ENCODE results near the gene FBXO48. TPM values are rescaled to one million over a fixed set of nuclear protein-coding genes. Genes with fewer than 3 reads are reported as not detected.

Gene FBXO48
- polyA plus RNA-seq, 1 of the 3 experiments (the other 2 are of a cell fraction), result 0.30 TPM

GRCh38 chr2:68464651-68465050, 2.4 kb downstream of the FBXO48 start:
- no peak overlapping the region for H3K9ac ChIP-seq
- peaks cover 0 to 3% of the 10 kb centered on the region in 2 experiments for H3K36me3 ChIP-seq (replicated peaks in 1 of 2; ENCODE audit: control insufficient read depth in 1 of 2, insufficient read depth in 2 of 2, low read length in 1 of 2)
- H3K9me3 ChIP-seq, result no peaks in the 10 kb centered on the region
- H3K79me2 ChIP-seq (ENCODE audit: insufficient read depth), result peaks cover 7% of the 10 kb centered on the region; the same call in 1 of the 2 replicates
- TF ChIP-seq CTCF (IDR thresholded peaks at IDR 0.05), result no peak
- TF ChIP-seq USF2 (IDR thresholded peaks at IDR 0.05; ENCODE audit: borderline replicate concordance, low read depth, low read length), result no peak
- ChIA-PET CTCF (interaction anchor here (0.9 to 5.3 kb wide), 16 partner anchors 13 to 479 kb away, joined by 3 to 99 read pairs (median 16); no protein-coding TSS in a partner anchor), POLR2A (no interaction called here)
- no peak overlapping the region for H3K27ac ChIP-seq (ENCODE audit: low read depth in 2 of 2, low read length in 1 of 2)
- H2AFZ ChIP-seq (ENCODE audit: low read depth), result no peak overlapping the region
- H3F3A ChIP-seq (replicated peaks; ENCODE audit: insufficient read depth), result no peaks in the 10 kb centered on the region
- H3K4me2 ChIP-seq, result no peak overlapping the region
- no peak for DNase-seq
- no peaks in the 10 kb centered on the region for H3K9me2 ChIP-seq
- no peaks in the 10 kb centered on the region for H4K20me1 ChIP-seq (ENCODE audit: insufficient read depth)
- no peak overlapping the region for H3K4me3 ChIP-seq (ENCODE audit: low read depth in 2 of 2, low read length in 1 of 2)
- WGBS (ENCODE audit: low lambda C conversion rate), result 91% methylated on average over 5 of the region's 5 CpGs
- H3K27me3 ChIP-seq (ENCODE audit: insufficient read depth), result no peaks in the 10 kb centered on the region
- peaks cover 0 to 12% of the 10 kb centered on the region in 2 experiments; a peak in 2 of 4 replicates for H3K4me1 ChIP-seq (ENCODE audit: control insufficient read depth in 1 of 2, insufficient read depth in 2 of 2, low read depth in 1 of 2, low read length in 1 of 2)

DNA sequence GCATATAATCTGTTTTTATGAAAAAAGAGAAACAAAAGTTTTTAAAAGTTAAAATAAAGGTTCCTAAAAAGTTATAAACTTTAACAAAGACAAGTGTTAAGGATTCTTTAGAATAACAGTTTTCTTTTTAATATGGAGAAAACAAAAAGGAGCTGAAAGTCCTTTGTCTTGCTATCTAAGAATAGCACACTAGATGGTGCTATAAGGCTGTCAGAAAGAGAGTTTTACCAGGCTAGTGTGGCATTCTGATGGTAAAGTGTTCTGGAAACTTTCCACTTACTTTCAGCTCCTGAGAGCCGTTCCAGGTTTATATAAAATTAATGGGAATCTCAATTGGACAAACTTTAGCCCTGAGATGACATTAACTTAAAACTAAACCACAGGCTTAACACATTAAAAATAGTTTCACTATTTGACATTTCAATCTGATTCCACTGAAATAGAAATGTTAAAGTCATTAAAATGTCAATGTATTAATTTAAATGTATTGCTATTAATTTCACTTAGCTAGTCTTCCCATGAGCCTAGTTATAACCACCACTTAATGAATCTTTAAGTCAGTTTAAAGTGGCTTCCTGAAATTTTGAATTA, 3.7 kb downstream of the FBXO48 start:
- CTCF ChIA-PET, result interaction anchor here (0.5 to 5.3 kb wide), 92 partner anchors 9 to 1340 kb away, joined by 3 to 99 read pairs (median 4); partner anchors contain the start of genes ANTXR1 and ARHGAP25

More for the DNA sequence above, 3.7 kb downstream of the FBXO48 start:
- Histone ChIP-seq H3K4me2 (no peak overlapping the region), H3F3A (replicated peaks; ENCODE audit: insufficient read depth) (peaks cover 4% of the 10 kb centered on the region), H3K27ac (ENCODE audit: low read depth in 2 of 2, low read length in 1 of 2) (no peak overlapping the region), H3K9ac (no peak overlapping the region), H3K9me2 (no peaks in the 10 kb centered on the region), H3K27me3 (ENCODE audit: insufficient read depth) (no peaks in the 10 kb centered on the region), H3K4me3 (ENCODE audit: low read depth in 2 of 2, low read length in 1 of 2) (no peak overlapping the region; a peak in 1 of 4 replicates), H4K20me1 (ENCODE audit: insufficient read depth) (no peaks in the 10 kb centered on the region), H3K9me3 (no peaks in the 10 kb centered on the region), H3K4me1 (ENCODE audit: control insufficient read depth in 1 of 2, insufficient read depth in 2 of 2, low read depth in 1 of 2, low read length in 1 of 2) (peaks cover 0 to 7% of the 10 kb centered on the region in 2 experiments), H3K36me3 (replicated peaks in 1 of 2; ENCODE audit: control insufficient read depth in 1 of 2, insufficient read depth in 2 of 2, low read length in 1 of 2) (peaks cover 0 to 3% of the 10 kb centered on the region in 2 experiments), H3K79me2 (ENCODE audit: insufficient read depth) (peaks cover 2% of the 10 kb centered on the region; the same call in 1 of the 2 replicates), H2AFZ (ENCODE audit: low read depth) (no peak overlapping the region)
- TF ChIP-seq PBX3 (IDR thresholded peaks at IDR 0.05) (no peak), MXI1 (IDR thresholded peaks at IDR 0.05; ENCODE audit: low read depth, low read length) (no peak), CTCF (IDR thresholded peaks at IDR 0.05) (peak; percentile 87), SMC3 (IDR thresholded peaks at IDR 0.05; ENCODE audit: low read depth, low read length) (peak; percentile 66), USF2 (IDR thresholded peaks at IDR 0.05; ENCODE audit: borderline replicate concordance, low read depth, low read length) (no peak), IRF3 (IDR thresholded peaks at IDR 0.05; ENCODE audit: low read depth, low read length) (no peak), GABPA (IDR thresholded peaks at IDR 0.05; ENCODE audit: low read depth) (no peak), RAD21 (IDR thresholded peaks at IDR 0.05; ENCODE audit: low read length) (peak; percentile 89), EP300 (IDR thresholded peaks at IDR 0.05; ENCODE audit: borderline replicate concordance in 1 of 2, low read depth in 1 of 2, low read length in 1 of 2) (no peak), MAX (IDR thresholded peaks at IDR 0.05; ENCODE audit: low read depth) (no peak), NRF1 (IDR thresholded peaks at IDR 0.05; ENCODE audit: low read depth, low read length) (no peak), EZH2phosphoT487 (IDR thresholded peaks at IDR 0.05; ENCODE audit: borderline replicate concordance, low read depth) (no peak), POLR2AphosphoS5 (IDR thresholded peaks at IDR 0.05; ENCODE audit: low read depth, low read length) (no peak), CHD2 (IDR thresholded peaks at IDR 0.05; ENCODE audit: low read length, partially characterized antibody) (peak; percentile 11), RCOR1 (IDR thresholded peaks at IDR 0.05; ENCODE audit: low read length) (no peak), JUND (IDR thresholded peaks at IDR 0.05) (no peak), FOXJ3 (CRISPR knock-in tag; IDR thresholded peaks at IDR 0.05) (no peak)
- POLR2A ChIA-PET, result no interaction called here
- 3% methylated on average over 1 of the region's 1 CpG for WGBS (ENCODE audit: low lambda C conversion rate)
- DNase-seq, result peak; percentile 63

Measured in SK-N-SH (cell line).